ENCODE data around the gene EMILIN2.

DNA sequence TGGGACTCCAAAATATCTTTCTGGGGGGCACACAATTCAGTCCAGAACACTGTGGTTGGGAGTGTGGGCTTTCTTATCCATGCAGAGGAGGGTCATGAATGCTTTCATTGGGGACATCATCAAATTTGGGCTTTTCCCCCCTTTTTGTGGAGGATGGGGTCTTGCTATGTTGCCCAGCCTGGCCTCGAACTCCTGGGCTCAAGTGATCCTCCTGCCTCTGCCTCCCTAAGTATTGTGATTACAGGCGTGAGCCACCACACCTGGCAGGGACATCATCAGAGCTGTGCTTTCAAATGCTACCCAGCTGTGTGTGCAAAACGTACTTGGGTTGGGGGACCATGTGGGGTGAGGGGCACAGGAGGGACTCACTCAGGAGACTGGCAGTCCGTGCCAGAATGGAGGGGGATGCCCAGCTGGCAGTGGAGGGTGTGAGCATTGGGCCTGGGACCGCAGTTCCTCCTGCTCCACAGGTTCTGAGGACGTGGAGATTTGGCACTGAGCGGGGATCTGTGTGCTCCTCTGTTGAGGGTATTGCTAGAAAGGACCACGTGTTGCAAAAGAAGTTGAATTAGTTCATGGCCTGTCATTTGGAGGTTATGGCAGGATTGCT lies 24.4 kb downstream of the EMILIN2 start:
- TF ChIP-seq, protein P1, sequence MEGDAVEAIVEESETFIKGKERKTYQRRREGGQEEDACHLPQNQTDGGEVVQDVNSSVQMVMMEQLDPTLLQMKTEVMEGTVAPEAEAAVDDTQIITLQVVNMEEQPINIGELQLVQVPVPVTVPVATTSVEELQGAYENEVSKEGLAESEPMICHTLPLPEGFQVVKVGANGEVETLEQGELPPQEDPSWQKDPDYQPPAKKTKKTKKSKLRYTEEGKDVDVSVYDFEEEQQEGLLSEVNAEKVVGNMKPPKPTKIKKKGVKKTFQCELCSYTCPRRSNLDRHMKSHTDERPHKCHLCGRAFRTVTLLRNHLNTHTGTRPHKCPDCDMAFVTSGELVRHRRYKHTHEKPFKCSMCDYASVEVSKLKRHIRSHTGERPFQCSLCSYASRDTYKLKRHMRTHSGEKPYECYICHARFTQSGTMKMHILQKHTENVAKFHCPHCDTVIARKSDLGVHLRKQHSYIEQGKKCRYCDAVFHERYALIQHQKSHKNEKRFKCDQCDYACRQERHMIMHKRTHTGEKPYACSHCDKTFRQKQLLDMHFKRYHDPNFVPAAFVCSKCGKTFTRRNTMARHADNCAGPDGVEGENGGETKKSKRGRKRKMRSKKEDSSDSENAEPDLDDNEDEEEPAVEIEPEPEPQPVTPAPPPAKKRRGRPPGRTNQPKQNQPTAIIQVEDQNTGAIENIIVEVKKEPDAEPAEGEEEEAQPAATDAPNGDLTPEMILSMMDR (IDR thresholded peaks at IDR 0.05): no peak
- TF ChIP-seq POLR2A (IDR thresholded peaks at IDR 0.05): no peak

Data from prostate gland (tissue), 2 donors.